ENCODE measurements around the gene MT1G. TPM values are rescaled to one million over a fixed set of nuclear protein-coding genes. Genes with fewer than 3 reads are reported as not detected.

MT1G gene
- total RNA-seq, 3 donors from 2014 or later (not counting 1 experiment from before 2014, with no cell fraction given) = 0.80 to 1.5 TPM; not detected in 1

GRCh38 chr16:56664506-56664905, 3.4 kb downstream of the MT1G start:
- DNase-seq = no peak
- WGBS (ENCODE audit: insufficient coverage) = no CpG with 5 or more reads among the region's 1 CpG

GRCh38 chr16:56662357-56663354, 5.2 kb downstream of the MT1G start:
- H3K9me3 Mint-ChIP-seq = no peaks in the 10 kb centered on the region
- peaks cover 20% of the 10 kb centered on the region for H3K4me1 ChIP-seq (ENCODE audit: control insufficient read depth, insufficient read depth, low read length)
- peak in 1 of 2 donors; percentile 58 for DNase-seq
- H3K4me1 Mint-ChIP-seq = peaks cover 12 to 21% of the 10 kb centered on the region in 2 donors
- H3K27me3 ChIP-seq (ENCODE audit: control insufficient read depth, insufficient read depth, low read length) = peaks cover 25% of the 10 kb centered on the region
- H3K36me3 ChIP-seq (ENCODE audit: control insufficient read depth, insufficient read depth, low read length) = no peaks in the 10 kb centered on the region
- no peak overlapping the region for H3K4me3 ChIP-seq (ENCODE audit: low read length)
- H3K27ac Mint-ChIP-seq = no peak overlapping the region
- no peak for TF ChIP-seq CTCF (IDR thresholded peaks at IDR 0.05)
- H3K36me3 Mint-ChIP-seq = peaks cover 5% of the 10 kb centered on the region
- H3K27me3 Mint-ChIP-seq (ENCODE audit: low read depth in 2 of 2) = peaks cover 58 to 60% of the 10 kb centered on the region in 2 donors
- ATAC-seq = peak in 1 of 3 donors; percentile 24
- H3K27ac ChIP-seq (ENCODE audit: low read length) = no peak overlapping the region
- H3K9me3 ChIP-seq (ENCODE audit: control insufficient read depth, insufficient read depth, low read length) = no peaks in the 10 kb centered on the region
- H3K4me3 Mint-ChIP-seq = no peak overlapping the region
- intact Hi-C loops (cut with micrococcal nuclease) = no loop called here
- 16% methylated on average over 43 of the region's 48 CpGs for WGBS (ENCODE audit: insufficient coverage)

More at GRCh38 chr16:56664506-56664905, 3.4 kb downstream of the MT1G start:
- Histone ChIP-seq H3K27me3 (ENCODE audit: control insufficient read depth, insufficient read depth, low read length) (peaks cover 40% of the 10 kb centered on the region), H3K9me3 (ENCODE audit: control insufficient read depth, insufficient read depth, low read length) (no peaks in the 10 kb centered on the region), H3K36me3 (ENCODE audit: control insufficient read depth, insufficient read depth, low read length) (no peaks in the 10 kb centered on the region), H3K27ac (ENCODE audit: low read length) (no peak overlapping the region), H3K4me1 (ENCODE audit: control insufficient read depth, insufficient read depth, low read length) (peaks cover 11% of the 10 kb centered on the region), H3K4me3 (ENCODE audit: low read length) (no peak overlapping the region)
- Mint-ChIP-seq H3K4me1 (peaks cover 6 to 30% of the 10 kb centered on the region in 2 donors), H3K27me3 (ENCODE audit: low read depth in 2 of 2) (peaks cover 71 to 77% of the 10 kb centered on the region in 2 donors), H3K27ac (no peak overlapping the region), H3K4me3 (no peak overlapping the region), H3K9me3 (no peaks in the 10 kb centered on the region), H3K36me3 (peaks cover 5% of the 10 kb centered on the region)
- no peak for ATAC-seq
- intact Hi-C loops (cut with micrococcal nuclease) = no loop called here
- TF ChIP-seq CTCF (IDR thresholded peaks at IDR 0.05) = no peak

- no peaks in the 10 kb centered on the region for H3K9me3 Mint-ChIP-seq
- ATAC-seq = no peak
- intact Hi-C loops (cut with micrococcal nuclease) = no loop called here
Measured at GRCh38 chr16:56658327-56658875, 9.5 kb downstream of the MT1G start.

More at GRCh38 chr16:56658327-56658875, 9.5 kb downstream of the MT1G start:
- Histone ChIP-seq H3K27ac (ENCODE audit: low read length) (no peak overlapping the region), H3K9me3 (ENCODE audit: control insufficient read depth, insufficient read depth, low read length) (no peaks in the 10 kb centered on the region), H3K4me3 (ENCODE audit: low read length) (peak overlapping the region; percentile 83), H3K27me3 (ENCODE audit: control insufficient read depth, insufficient read depth, low read length) (peaks cover 7% of the 10 kb centered on the region), H3K36me3 (ENCODE audit: control insufficient read depth, insufficient read depth, low read length) (no peaks in the 10 kb centered on the region), H3K4me1 (ENCODE audit: control insufficient read depth, insufficient read depth, low read length) (peaks cover 26% of the 10 kb centered on the region)
- 46% methylated on average over 10 of the region's 10 CpGs for WGBS (ENCODE audit: insufficient coverage)
- peak overlapping the region; percentile 45 to 81 for H3K27ac Mint-ChIP-seq
- H3K4me3 Mint-ChIP-seq = peak overlapping the region; percentile 96
- H3K27me3 Mint-ChIP-seq (ENCODE audit: low read depth in 2 of 2) = peaks cover 23 to 29% of the 10 kb centered on the region in 2 donors
- peaks cover 10 to 23% of the 10 kb centered on the region in 2 donors for H3K4me1 Mint-ChIP-seq
- no peak for DNase-seq
- H3K36me3 Mint-ChIP-seq = peaks cover 2% of the 10 kb centered on the region
- no peak for TF ChIP-seq CTCF (IDR thresholded peaks at IDR 0.05)
